SIG-M5 treated with dmso at 0.1 percent for 504 hours (cell line): Measurements from ENCODE around the gene PCNX3.
"Not testable (repeated sequence)": the region's sequence is repeated elsewhere in the genome, so short reads cannot be mapped to it uniquely, and the experiment has no call there.

Experiments
- DNase-seq: peaks from one replicate; lab custom pipeline; 2025; ENCODE audit not compliant: unreplicated experiment; lab: John Stamatoyannopoulos, UW

PCNX3 gene

DNA sequence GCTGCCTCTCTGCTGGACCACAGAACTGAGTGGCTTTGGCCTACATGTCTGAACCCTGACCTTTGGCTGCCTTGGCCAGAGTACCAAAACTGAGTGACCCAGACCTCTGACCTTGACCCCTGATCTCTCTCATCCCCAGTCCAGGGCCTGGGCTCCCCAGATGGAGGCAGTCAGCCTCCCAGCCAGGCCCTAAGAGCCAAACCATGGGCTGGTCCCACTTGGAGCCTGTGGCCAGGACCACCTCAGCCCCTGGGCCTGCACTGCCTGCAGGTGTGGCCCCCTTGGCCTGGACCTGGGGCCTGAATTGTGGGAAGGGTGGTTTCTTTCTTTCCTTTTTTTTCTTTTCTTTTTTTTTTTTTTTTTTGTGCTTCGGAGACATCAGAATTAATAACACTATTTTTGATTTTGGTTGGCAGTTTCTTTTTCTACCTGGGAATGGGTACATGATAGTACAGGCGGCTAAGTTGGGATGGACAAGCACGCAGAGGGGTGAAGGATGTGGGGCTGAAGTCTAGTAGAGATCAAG, 21.5 kb downstream of the PCNX3 start:
- no peak for DNase-seq

DNA sequence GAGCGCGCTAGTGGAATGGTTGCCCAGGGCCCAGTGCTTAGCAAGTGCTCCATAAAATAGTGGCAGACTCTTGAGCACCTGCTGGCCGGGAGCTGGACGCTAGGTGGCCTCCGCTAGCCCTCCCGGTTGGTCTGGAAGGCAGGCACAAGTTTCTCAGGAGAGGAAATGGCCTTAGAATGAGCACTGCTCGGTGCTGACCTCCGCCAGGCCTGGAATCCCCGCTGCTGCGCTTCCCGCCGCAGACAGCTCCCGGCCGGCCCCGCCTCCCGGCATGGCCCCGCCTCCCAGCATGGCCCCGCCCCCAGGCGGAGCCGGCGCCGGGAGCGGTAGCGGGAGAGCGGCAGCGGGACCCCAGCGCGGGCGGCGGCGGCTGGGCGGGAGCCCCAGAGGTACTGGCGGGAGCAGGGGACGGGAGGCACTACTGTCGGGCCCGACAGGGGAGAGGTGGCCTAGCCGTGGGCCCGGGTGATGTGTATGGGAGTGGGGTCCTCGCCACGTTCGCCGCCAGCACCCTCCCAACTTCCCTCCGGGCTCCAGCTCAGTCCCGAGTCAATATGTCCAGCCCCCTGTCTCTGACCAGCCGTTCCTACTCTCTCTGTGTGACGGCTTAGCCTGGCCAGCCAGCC, 22.3 kb downstream of the PCNX3 start, which contains the start of gene SIPA1:
SIPA1 (plus strand) TSS at position 308 of the 626 bp plus-strand sequence. CDS start 2,821 bp downstream, outside the sequence.
- DNase-seq: peak; percentile 38

DNA sequence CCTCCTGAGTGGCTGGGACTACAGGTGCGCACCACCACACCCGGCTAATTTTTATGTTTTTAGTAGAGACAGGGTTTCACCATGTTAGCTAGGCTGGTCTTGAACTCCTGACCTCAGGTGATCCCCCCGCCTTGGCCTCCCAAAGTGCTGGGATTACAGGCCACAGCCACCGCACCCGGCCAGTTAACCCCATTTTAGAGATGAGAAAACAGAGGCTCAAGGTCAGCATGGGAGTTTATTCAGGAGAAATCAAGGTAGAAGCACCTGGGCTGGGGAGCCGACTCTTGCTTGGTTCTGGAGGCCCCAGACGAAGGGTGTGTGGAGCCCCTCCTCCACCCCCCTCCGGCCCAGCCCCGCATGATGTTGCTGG, 23.6 kb downstream of the PCNX3 start:
- not testable (repeated sequence) for DNase-seq

DNA sequence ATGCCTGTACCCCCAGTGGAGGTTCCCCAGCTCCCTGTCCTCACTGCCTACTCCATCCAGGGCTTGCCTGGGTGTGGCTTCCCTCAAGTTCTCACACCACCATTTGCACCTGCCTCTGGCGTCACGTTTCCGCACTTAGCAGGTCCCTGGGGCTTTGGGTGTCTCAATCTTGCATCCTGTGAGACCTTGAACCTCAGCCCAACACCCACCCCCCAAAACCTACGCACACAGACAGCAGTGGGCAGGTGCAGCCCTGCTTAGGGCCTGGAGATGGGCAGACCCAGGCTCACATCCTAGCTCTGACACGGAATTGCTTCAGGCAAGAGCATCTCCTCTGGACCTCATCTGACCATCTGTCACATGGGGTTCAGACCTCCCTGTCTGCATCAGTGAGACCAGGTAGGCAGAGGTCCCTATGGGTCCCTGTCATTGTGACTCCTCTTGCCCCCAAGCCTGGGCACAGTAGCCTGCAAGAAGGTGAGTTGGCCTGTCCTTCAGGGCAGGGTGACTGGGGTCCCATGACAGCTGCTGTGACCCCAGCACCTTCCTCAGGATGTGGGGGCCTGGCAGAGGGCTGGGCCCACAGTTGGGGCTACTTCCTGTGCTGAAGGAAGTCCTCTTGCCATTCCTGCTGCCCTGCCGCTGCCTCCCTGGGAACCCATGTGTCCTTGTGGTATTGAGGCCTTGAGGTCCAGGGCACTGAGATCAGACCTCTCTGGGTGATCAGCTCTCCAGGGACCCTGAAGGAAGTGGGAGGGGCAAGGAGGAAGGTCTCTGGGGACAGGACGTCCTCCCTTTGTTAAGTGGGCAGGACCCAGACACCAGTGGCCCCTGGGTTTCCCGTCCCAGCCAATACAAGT, 24.3 kb downstream of the PCNX3 start:
- no peak for DNase-seq

DNA sequence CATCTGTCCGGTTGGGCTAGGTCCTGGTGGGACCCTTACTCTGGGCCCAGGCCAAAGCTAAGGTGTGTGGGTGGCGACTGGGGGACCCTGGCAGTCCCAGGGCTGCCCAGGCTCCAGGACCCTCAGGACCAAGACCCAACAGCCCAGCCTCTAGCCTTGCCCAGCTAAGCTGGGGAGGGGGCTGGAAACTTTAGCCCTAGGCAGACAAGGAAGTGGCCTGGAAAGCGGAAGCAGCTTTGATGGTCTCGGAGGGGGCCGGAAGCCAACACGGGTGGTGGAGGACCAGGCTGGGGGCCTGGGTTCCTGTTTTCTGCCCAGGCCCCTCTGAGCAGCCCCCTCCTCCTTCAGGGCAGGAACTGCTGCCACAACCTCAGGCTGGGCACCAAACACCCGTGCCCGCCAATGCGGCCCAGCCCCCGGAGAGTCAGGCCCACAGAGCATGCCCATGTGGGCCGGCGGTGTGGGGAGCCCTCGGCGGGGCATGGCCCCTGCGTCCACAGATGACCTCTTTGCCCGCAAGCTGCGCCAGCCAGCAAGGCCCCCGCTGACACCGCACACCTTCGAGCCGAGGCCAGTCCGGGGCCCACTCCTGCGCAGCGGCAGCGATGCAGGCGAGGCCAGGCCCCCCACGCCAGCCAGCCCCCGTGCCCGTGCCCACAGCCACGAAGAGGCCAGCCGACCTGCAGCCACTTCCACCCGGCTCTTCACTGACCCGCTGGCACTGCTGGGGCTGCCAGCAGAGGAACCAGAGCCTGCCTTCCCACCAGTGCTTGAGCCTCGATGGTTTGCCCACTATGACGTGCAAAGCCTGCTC, 25.1 kb downstream of the PCNX3 start:
- no peak for DNase-seq

DNA sequence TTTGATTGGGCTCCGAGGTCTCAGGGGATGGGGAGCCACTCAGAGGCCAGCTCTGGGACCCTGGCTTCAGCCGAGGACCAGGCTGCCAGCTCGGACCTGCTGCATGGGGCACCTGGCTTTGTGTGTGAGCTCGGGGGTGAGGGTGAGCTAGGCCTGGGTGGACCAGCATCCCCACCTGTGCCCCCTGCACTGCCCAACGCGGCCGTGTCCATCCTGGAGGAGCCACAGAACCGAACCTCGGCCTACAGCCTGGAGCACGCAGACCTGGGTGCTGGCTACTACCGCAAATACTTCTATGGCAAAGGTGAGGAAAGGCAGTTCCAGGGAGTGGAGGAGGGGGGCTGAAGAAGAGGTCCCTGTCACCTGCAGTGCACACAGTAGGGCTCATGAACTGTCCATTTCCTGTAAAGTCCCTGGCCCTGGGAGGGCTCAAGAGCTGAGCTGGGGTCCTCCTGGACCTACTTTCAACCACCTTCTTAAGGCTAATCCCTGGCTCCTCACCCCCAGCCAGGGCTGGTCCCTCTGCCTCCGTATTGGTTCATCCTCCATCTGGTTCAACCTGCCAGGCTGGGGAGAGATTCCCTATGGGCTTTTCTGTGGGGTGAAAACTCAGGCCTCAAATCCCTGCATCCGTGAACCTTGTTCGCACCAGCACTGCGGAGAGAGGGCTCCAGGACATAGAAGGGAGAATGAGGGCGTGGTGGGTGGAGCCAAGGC, 25.9 kb downstream of the PCNX3 start:
- no peak for DNase-seq

DNA sequence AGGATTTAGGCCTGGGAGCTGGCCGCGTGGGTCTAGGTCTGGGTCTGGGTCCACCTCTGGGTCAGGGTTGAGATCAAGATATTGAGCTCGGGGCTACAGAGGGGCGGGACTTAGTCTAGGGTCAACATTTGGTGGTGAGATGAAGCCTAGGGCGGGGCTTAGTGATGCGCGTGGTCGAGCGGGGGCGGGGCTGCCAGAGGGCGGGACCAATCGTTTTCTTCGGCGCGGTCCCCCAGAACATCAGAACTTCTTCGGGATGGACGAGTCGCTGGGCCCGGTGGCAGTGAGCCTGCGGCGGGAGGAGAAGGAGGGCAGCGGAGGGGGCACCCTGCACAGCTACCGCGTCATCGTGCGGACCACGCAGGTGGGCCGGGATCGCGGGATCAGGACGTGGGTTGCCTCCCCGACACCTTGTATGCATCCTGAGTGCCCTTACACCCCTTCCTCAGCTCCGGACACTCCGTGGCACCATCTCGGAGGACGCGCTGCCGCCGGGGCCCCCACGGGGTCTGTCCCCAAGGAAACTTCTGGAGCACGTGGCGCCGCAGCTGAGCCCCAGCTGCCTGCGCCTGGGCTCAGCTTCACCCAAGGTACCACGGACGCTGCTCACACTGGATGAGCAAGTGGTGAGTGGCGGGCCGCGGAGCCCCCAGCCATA, 26.6 kb downstream of the PCNX3 start:
- DNase-seq: no peak

DNA sequence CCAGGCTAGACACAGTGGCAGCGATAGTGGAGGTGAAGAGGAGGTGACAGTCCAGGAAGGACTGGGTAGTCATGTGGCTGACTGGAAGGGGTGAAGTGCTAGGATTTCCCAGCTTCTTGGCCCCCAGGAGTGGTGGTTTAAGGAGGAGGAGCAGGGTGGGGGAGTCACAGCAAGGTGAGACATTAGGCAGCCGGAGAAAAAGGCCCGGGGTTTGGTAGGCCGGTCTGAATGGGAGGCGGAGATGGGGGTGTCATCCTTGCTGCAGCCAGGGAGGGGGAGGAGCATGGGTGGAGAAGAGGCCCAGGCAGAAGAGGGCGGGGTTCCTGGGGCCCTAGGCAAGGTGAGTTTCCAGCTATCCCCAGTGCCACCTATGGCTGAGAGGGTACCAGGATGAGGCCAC, 28.4 kb downstream of the PCNX3 start:
- no peak for DNase-seq

DNA sequence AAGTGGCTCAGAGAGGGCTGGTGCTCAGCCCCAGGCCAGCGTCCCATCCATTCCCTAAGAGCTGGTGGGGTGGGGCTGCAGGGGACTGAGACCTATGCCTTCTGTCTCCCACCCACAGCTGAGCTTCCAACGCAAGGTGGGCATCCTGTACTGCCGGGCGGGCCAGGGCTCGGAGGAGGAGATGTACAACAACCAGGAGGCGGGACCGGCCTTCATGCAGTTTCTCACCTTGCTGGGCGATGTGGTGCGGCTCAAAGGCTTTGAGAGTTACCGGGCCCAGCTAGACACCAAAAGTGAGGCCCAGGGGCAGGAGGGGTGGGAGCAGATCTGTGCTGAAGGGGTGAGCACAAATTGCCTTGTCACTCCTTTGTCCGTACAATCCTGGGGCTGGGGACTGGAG, 29.3 kb downstream of the PCNX3 start:
- no peak for DNase-seq

DNA sequence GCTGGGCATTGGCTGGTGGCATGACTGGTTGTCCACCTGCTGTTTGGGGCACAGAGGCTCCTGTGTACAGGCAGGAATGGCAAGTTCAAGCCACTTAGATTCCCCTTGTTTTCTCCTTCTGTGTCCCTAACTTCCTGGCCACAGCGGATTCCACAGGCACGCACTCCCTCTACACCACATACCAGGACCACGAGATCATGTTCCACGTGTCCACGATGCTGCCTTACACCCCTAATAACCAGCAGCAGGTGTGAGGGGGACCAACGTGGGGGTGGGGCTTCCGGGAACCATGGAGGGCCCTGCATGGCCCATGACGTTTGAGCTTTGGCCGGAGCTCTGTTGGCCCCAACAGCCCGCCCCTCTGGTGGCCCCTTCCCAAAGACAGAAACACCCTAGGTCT, 30.1 kb downstream of the PCNX3 start:
- no peak for DNase-seq

DNA sequence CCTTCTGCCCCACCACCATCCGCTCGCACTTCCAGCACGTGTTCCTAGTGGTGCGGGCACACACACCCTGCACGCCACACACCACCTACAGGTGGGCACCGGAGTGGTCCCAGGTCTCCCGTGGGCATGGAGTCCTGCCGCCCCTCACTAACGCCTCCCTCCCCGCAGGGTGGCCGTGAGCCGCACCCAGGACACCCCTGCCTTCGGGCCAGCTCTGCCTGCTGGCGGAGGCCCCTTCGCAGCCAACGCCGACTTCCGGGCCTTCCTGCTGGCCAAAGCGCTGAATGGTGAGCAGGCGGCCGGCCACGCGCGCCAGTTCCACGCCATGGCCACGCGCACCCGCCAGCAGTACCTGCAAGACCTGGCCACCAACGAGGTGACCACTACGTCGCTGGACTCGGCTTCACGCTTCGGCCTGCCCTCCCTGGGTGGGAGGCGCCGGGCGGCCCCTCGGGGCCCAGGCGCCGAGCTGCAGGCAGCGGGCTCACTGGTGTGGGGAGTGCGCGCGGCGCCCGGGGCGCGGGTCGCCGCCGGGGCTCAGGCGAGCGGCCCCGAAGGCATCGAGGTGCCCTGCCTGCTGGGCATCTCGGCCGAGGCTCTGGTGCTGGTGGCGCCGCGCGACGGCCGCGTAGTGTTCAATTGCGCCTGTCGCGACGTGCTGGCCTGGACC, 30.8 kb downstream of the PCNX3 start:
- DNase-seq: no peak

DNA sequence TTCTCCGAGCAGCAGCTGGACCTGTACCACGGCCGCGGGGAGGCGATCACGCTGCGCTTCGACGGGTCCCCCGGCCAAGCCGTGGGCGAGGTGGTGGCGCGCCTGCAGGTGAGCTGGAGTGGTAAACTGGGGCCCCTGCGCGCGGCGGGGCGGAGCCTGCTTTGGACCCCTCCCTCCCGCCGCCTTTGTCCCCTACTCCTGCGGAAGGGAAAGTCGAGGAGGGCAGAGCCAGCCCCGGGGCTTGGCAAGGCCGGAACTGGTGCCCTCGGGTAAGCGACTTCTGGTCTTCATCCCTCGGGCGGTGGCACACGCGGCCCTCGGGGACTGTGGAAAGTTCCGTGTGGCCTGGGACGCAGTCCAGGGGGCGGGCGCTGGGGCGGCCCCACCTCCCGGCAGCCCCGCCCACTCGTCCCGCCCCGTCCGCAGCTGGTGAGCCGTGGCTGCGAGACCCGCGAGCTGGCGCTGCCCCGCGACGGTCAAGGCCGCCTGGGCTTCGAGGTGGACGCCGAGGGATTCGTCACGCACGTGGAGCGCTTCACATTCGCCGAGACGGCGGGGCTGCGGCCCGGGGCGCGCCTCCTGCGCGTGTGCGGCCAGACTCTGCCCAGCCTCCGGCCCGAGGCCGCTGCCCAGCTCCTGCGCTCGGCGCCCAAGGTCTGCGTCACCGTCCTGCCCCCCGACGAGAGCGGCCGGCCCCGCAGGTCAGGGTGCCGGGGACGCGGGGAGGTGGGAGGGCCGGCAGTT, 31.6 kb downstream of the PCNX3 start:
- DNase-seq: no peak

DNA sequence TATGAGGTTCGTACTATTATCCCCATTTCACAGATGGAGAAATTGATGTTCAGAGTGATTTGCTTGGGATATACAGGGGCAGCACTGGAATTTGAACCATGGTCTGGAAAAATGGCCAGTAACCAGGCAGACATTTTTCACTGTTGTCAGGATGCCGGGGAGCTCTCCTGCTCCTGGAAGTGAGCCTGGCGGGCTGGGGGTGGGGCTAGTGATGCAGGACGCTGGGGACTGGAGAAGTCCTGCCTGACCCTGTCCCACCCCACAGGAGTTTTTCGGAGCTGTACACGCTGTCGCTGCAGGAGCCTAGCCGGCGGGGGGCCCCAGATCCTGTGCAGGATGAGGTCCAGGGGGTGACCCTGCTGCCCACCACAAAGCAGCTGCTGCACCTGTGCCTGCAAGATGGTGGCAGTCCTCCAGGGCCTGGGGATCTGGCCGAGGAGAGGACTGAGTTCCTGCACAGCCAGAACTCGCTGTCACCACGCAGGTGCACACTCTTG, 33.5 kb downstream of the PCNX3 start:
- DNase-seq: no peak

DNA sequence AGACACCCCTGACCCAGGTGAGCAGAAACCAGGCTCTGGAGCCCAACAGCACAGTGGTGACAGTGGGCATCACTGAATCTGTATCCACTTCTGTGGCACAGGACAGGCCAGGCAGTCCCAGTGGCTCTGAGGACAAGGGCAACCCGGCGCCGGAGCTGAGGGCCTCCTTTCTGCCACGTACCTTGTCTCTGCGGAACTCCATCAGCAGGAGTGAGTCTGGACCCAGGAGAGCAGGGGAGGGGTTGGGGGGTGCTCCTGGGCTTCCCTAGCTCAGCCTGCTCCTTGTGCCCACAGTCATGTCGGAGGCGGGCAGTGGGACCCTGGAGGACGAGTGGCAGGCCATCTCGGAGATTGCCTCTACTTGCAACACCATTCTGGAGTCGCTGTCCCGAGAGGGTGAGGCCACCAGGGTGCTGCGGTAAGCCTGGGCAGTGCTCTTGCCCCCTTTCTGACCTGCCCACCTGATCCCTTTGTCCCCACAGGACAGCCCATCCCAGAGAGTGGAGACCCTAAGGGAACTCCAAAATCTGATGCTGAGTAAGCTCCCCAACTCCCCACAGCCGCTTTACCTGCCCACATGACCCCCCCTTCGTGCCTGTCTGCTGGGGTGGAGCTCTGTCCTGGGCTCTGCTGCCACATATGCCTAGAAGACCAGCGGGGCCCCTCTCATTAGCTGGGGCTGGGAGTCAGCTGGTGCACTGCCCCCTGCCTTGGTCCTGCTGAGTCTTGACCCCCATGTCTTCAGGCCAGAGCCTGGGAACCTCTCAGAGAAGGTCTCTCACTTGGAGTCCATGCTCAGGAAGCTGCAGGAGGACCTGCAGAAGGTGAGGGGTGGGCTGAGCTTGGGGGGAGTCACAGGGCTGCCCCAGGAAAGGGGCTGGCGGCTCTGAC, 34.3 kb downstream of the PCNX3 start:
- DNase-seq: no peak

DNA sequence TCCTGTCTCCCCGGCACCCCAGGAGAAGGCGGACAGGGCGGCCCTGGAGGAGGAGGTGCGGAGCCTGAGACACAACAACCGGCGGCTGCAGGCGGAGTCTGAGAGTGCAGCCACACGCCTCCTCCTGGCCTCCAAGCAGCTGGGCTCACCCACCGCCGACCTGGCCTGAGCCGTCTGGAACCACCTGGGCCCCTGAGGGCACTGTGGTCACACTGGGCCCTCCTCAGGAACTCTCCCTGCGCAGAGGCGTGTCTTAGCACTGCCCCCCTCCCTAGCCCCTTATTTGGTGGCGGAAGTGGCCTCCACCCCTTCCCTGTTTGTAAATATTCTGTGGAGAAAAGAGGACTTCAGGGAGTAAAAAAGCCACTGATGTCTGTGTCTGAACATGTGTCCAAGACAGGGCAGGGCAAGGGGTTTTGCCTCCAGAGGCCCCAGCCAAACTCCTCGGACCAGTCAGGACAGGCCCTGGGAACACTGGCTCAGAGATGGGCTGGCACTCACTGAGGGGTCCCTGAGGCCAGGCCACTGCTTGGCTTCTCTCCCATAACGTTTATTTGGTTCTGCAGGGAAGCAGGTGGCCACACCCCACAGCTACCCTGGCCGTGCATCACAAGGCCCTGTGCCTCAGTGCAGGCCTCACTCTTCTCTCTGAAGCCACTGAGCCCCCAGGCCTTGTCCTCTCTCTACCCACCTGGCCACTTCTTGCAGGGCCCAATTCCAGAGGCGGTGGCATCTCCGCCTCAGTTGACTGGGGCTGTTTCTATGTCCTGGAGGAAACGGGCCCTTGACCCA, 35.2 kb downstream of the PCNX3 start:
- DNase-seq: no peak

DNA sequence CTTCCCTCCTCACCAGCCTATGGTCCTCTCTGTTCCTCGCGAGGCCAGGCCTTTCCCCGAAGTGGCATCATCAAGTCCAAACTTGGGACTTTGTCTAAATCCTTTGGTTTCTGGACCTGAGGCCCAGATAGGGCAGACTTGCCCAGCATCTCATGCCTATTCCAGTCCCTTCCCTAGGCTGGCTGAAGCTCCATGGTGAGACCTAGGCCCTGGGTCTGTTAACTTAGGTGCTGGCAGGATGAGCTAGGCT, 35.7 kb downstream of the PCNX3 start:
- no peak for DNase-seq
